HUES48 (cell line): Measurements from ENCODE around the gene FAM234B.
A peak's percentile ranks its signal among the peaks of the same experiment; 100 is the strongest.
"Not testable (repeated sequence)": the region's sequence is repeated elsewhere in the genome, so short reads cannot be mapped to it uniquely, and the experiment has no call there.

Experiments used
- H3K27ac ChIP-seq: one replicate; pipeline ENCODE4 v1.7.0; 2013; ENCODE audit warnings: low read depth, low read length, inconsistent platforms
- H3K27me3 ChIP-seq: 2 replicates; pipeline ENCODE4 v1.6.1; 2013; ENCODE audit warnings: mild to moderate bottlenecking, low read length; ENCODE audit not compliant: control insufficient read depth, insufficient read depth
- H3K36me3 ChIP-seq: 2 replicates; pipeline ENCODE4 v1.6.1; 2013; ENCODE audit warnings: low read length; ENCODE audit not compliant: control insufficient read depth, insufficient read depth
- H3K4me1 ChIP-seq: 2 replicates; pipeline ENCODE4 v1.6.1; 2013; ENCODE audit warnings: mild to moderate bottlenecking, low read length; ENCODE audit not compliant: control insufficient read depth, insufficient read depth
- H3K4me3 ChIP-seq: 2 replicates; pipeline ENCODE4 v1.5.1; 2013; ENCODE audit warnings: mild to moderate bottlenecking, low read depth, low read length
- H3K9ac ChIP-seq: 2 replicates; pipeline ENCODE4 v1.6.1; 2013; ENCODE audit warnings: mild to moderate bottlenecking, low read depth, low read length, moderate library complexity
- H3K9me3 ChIP-seq: 2 replicates; pipeline ENCODE4 v1.6.1; 2013; ENCODE audit warnings: low read length; ENCODE audit not compliant: control insufficient read depth, insufficient read depth

The FAM234B gene

GRCh38 chr12:13075786-13076570 is 31.8 kb downstream of the FAM234B start:
- no peak overlapping the region for H3K27ac ChIP-seq

DNA sequence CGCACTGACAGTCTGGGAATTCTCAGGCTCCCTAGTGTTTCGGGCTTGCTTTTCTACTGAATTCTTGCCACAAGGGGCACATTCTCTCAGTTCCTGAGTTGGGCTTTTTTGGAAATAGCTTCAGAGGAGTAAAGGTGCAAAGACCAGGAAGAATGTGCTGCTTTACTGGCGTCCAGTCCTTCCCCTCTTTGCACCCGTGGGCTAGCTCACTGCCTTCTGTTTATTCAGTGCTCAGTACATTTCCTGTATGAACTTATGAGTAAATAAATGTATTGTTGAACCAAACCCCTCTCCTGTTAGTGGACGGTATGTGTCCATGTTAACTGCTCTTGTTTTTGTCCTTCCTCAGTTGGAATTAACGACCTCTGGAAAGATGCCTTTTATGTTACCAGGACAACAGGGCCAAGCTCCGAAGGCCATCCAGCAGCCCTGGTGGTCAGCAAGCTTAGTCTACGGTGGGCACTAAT is 35.3 kb downstream of the FAM234B start:
- H3K9me3 ChIP-seq: no peaks in the 10 kb centered on the region
- H3K27me3 ChIP-seq: no peaks in the 10 kb centered on the region
- H3K4me3 ChIP-seq: no peak overlapping the region
- H3K36me3 ChIP-seq: peaks cover 40% of the 10 kb centered on the region
- 0 out of 2 replicates have a peak, but pooled peaks cover 5% of the 10 kb centered on the region for H3K4me1 ChIP-seq
- no peak overlapping the region for H3K27ac ChIP-seq
- no peak overlapping the region for H3K9ac ChIP-seq

More at GRCh38 chr12:13075786-13076570, 31.8 kb downstream of the FAM234B start:
- no peaks in the 10 kb centered on the region for H3K27me3 ChIP-seq
- no peak overlapping the region for H3K9ac ChIP-seq
- no peaks in the 10 kb centered on the region for H3K9me3 ChIP-seq
- no peak overlapping the region for H3K4me3 ChIP-seq
- peaks cover 58% of the 10 kb centered on the region for H3K36me3 ChIP-seq
- H3K4me1 ChIP-seq: 0 out of 2 replicates have a peak, but pooled peaks cover 5% of the 10 kb centered on the region

- Histone ChIP-seq H3K9me3 (no peaks in the 10 kb centered on the region), H3K4me1 (0 out of 2 replicates have a peak, but pooled peaks cover 5% of the 10 kb centered on the region), H3K4me3 (no peak overlapping the region), H3K27ac (no peak overlapping the region), H3K36me3 (peaks cover 42% of the 10 kb centered on the region), H3K27me3 (no peaks in the 10 kb centered on the region), H3K9ac (no peak overlapping the region)
Observed at GRCh38 chr12:13080266-13080665, 36.1 kb downstream of the FAM234B start.

GRCh38 chr12:13082861-13083260 is 38.7 kb downstream of the FAM234B start:
- H3K27ac ChIP-seq: no peak overlapping the region
- H3K9ac ChIP-seq: no peak overlapping the region
- peaks cover 25% of the 10 kb centered on the region for H3K4me1 ChIP-seq
- H3K27me3 ChIP-seq: no peaks in the 10 kb centered on the region
- H3K36me3 ChIP-seq: peaks cover 28% of the 10 kb centered on the region
- no peak overlapping the region for H3K4me3 ChIP-seq
- no peaks in the 10 kb centered on the region for H3K9me3 ChIP-seq

GRCh38 chr12:13083638-13084037 is 39.5 kb downstream of the FAM234B start:
- not testable (repeated sequence) for H3K9ac ChIP-seq, H3K27me3 ChIP-seq, H3K4me3 ChIP-seq, H3K9me3 ChIP-seq, H3K27ac ChIP-seq
- peaks cover 28% of the 10 kb centered on the region for H3K36me3 ChIP-seq
- peaks cover 31% of the 10 kb centered on the region for H3K4me1 ChIP-seq

GRCh38 chr12:13084898-13085640 is 40.9 kb downstream of the FAM234B start:
- H3K36me3 ChIP-seq: peaks cover 22% of the 10 kb centered on the region

DNA sequence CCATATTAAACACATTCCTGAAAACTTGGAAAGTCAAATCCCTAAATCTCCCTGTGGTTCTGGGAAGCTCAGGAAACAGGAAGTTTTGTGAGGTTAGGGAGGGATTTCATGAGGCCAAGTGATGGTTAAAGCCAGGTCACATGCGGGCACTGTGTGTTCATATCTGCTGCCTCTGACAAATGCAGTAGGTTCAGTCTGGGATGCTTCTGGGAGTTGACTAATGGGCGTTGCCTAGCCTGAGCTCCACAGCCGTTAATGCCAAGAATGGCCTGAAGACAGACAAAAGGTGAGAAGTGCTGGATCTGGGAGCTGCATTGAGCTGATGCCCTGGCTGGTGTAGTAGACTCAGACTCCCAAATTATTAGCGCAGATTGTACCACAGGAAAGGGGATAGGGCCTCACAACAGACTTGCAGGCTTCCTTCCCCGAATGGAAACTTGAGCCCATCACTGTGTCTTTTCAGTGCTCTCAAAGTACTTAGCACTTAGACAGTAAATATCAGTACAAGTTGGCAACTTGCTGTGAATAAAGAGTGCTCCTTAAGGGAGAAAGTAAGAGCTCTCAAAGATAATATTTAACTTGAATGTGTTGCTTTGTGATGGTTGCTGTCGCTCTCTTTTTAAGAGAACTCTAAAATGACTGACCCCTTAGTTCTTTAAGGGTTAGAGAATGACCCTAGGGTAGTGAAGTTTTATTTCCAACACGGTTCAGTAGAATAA is 41.9 kb downstream of the FAM234B start:
- no peak overlapping the region for H3K4me3 ChIP-seq
- H3K36me3 ChIP-seq: peaks cover 11% of the 10 kb centered on the region
- H3K4me1 ChIP-seq: peaks cover 35% of the 10 kb centered on the region
- no peaks in the 10 kb centered on the region for H3K9me3 ChIP-seq
- H3K27me3 ChIP-seq: no peaks in the 10 kb centered on the region
- H3K27ac ChIP-seq: no peak overlapping the region
- no peak overlapping the region for H3K9ac ChIP-seq

More at GRCh38 chr12:13084898-13085640, 40.9 kb downstream of the FAM234B start:
- no peak overlapping the region for H3K27ac ChIP-seq
- H3K27me3 ChIP-seq: no peaks in the 10 kb centered on the region
- H3K4me3 ChIP-seq: no peak overlapping the region
- peaks cover 35% of the 10 kb centered on the region for H3K4me1 ChIP-seq
- no peak overlapping the region for H3K9ac ChIP-seq
- H3K9me3 ChIP-seq: no peaks in the 10 kb centered on the region

GRCh38 chr12:13087766-13088165 is 43.6 kb downstream of the FAM234B start:
- no peaks in the 10 kb centered on the region for H3K27me3 ChIP-seq
- peak overlapping the region; percentile 45 for H3K9ac ChIP-seq
- H3K4me1 ChIP-seq: peaks cover 45% of the 10 kb centered on the region
- no peaks in the 10 kb centered on the region for H3K9me3 ChIP-seq
- peak overlapping the region; percentile 93 for H3K27ac ChIP-seq
- H3K4me3 ChIP-seq: peak overlapping the region; percentile 31
- H3K36me3 ChIP-seq: peaks cover 7% of the 10 kb centered on the region; the same call in 1 of the 2 replicates

- Histone ChIP-seq H3K9me3 (no peaks in the 10 kb centered on the region), H3K9ac (peak overlapping the region; percentile 2), H3K36me3 (peaks cover 7% of the 10 kb centered on the region; the same call in 1 of the 2 replicates), H3K4me1 (peaks cover 45% of the 10 kb centered on the region), H3K27me3 (no peaks in the 10 kb centered on the region), H3K27ac (peak overlapping the region; percentile 93), H3K4me3 (peak overlapping the region; percentile 33)
Observed at GRCh38 chr12:13088496-13088895, 44.3 kb downstream of the FAM234B start.

- Histone ChIP-seq H3K9me3 (no peaks in the 10 kb centered on the region), H3K27me3 (no peaks in the 10 kb centered on the region), H3K4me1 (peaks cover 45% of the 10 kb centered on the region), H3K9ac (no peak overlapping the region), H3K36me3 (0 out of 2 replicates have a peak, but pooled peaks cover 1% of the 10 kb centered on the region), H3K27ac (no peak overlapping the region), H3K4me3 (no peak overlapping the region)
Observed at GRCh38 chr12:13090054-13090453, 45.9 kb downstream of the FAM234B start.
